Measurements from ENCODE around the gene DMXL2.

GRCh38 chr15:51600114-51600513 is 22.5 kb downstream of the DMXL2 start:
- TF ChIP-seq CTCF (IDR thresholded peaks at IDR 0.05; ENCODE audit: insufficient read depth, low read length, poor library complexity, severe bottlenecking) (no peak), EZH2phosphoT487 (conservative IDR thresholded peaks at IDR 0.05; ENCODE audit: low read length) (no peak)

Measured in SU-DHL-6 (cell line).